NB4 (cell line): ENCODE measurements around the gene KCNAB2.

Source experiments
- DNase-seq: peaks from one replicate; pipeline ENCODE4 v3.0.0; 2010; ENCODE audit warnings: low read depth
- H3K4me3 ChIP-seq: one replicate; pipeline ENCODE4 v1.5.1; 2011; ENCODE audit warnings: mild to moderate bottlenecking, low read depth, low read length, moderate library complexity
- MAX ChIP-seq: IDR thresholded peaks from 2 replicates; pipeline ENCODE4 v1.6.1; 2011; ENCODE audit warnings: low read depth, low read length
- MYC ChIP-seq: IDR thresholded peaks from 2 replicates; pipeline ENCODE4 v1.6.1; 2011; ENCODE audit warnings: low read depth, low read length
- POLR2A ChIP-seq: IDR thresholded peaks from 2 replicates; pipeline ENCODE4 v1.6.1; 2011; ENCODE audit warnings: mild to moderate bottlenecking; ENCODE audit not compliant: insufficient read length; ENCODE audit errors: extremely low read depth
- TF ChIP-seq, protein P1 (sequence below): IDR thresholded peaks from one replicate; pipeline ENCODE4 v1.5.1; 2012; ENCODE audit warnings: low read depth, low read length

Gene KCNAB2

DNA sequence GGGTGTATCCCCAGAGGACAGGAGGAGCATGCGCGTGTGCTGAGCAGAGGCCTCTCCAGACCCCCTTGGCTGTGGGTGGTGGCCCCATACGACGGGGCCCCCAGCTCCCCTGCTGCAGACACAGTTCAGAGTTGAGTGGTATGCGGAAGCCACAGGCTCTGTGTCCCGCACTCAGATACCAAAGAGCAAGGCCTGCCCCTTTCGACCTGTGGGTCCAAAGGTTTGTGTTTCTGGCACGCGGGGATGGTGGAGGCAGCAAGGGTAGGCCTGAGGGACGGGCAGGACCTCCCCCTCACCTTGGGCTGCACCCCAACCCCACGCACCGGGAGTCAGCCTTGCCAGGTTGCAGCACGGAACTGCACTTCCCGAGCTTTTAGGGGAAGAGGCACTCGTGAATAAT lies at the start of gene KCNAB2:
KCNAB2 (plus strand) TSS at position 328 of the 400 bp plus-strand sequence. CDS start 5,649 bp downstream, outside the sequence.
- DNase-seq: no peak
- TF ChIP-seq MAX (no peak), MYC (no peak), POLR2A (no peak)
- TF ChIP-seq, protein P1, sequence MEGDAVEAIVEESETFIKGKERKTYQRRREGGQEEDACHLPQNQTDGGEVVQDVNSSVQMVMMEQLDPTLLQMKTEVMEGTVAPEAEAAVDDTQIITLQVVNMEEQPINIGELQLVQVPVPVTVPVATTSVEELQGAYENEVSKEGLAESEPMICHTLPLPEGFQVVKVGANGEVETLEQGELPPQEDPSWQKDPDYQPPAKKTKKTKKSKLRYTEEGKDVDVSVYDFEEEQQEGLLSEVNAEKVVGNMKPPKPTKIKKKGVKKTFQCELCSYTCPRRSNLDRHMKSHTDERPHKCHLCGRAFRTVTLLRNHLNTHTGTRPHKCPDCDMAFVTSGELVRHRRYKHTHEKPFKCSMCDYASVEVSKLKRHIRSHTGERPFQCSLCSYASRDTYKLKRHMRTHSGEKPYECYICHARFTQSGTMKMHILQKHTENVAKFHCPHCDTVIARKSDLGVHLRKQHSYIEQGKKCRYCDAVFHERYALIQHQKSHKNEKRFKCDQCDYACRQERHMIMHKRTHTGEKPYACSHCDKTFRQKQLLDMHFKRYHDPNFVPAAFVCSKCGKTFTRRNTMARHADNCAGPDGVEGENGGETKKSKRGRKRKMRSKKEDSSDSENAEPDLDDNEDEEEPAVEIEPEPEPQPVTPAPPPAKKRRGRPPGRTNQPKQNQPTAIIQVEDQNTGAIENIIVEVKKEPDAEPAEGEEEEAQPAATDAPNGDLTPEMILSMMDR: no peak
- no peak within 1 kb of the TSS for H3K4me3 ChIP-seq

- DNase-seq: no peak
- no peak overlapping the region for H3K4me3 ChIP-seq
- no peak for TF ChIP-seq MAX
- no peak for TF ChIP-seq POLR2A
- no peak for TF ChIP-seq MYC
- TF ChIP-seq, protein P1: no peak
Measured at GRCh38 chr1:5996641-5997270, 48.9 kb upstream of the KCNAB2 start.

- DNase-seq: no peak
- H3K4me3 ChIP-seq: no peak overlapping the region
- TF ChIP-seq, protein P1: no peak
- TF ChIP-seq MYC: no peak
- TF ChIP-seq POLR2A: no peak
- no peak for TF ChIP-seq MAX
Measured at GRCh38 chr1:5997316-5997715, 48.4 kb upstream of the KCNAB2 start.

DNA sequence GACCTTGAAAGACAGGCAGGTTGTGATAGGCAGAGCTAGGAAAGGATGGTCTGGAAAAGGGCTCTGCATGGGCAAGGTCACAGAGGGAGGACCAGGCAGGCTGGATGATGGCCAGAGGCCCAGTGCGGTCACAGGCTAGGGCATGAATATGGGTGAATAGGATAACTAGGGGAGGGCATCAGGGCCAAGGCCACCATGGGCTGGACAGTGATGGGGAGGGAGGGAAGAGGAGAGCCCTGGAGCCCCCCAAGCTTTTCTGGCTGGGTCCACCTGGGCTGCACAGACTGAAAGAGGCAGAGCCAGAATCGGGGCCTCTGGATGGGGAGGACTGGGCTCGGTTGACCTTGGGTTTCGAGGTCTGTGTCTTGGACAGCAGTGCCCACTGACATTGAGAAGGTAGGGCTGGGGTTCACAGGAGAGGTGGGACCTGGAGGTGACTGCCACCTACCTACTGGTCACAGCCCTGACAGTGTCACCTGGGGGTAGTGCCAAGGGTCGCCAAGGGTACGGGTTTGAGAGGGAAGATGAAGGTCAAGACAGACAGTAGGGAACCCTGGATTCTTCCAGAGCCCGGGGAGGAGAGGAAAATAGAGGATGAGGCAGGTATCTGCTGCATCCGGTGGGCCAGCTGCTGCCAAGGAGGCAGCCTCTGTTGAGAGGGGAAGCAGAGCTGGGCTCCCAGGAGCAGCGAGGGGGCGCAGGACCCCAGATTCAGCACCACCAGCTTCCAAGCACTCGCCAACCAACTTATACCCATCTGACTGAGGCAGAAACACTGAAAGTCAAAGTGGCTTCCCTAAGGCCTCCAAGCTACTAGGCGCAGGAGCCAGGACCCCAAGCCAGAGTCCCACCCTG lies 47.4 kb upstream of the KCNAB2 start:
- no peak for DNase-seq
- no peak for TF ChIP-seq MYC
- no peak for TF ChIP-seq POLR2A
- TF ChIP-seq MAX: no peak
- TF ChIP-seq, protein P1: no peak
- no peak overlapping the region for H3K4me3 ChIP-seq

DNA sequence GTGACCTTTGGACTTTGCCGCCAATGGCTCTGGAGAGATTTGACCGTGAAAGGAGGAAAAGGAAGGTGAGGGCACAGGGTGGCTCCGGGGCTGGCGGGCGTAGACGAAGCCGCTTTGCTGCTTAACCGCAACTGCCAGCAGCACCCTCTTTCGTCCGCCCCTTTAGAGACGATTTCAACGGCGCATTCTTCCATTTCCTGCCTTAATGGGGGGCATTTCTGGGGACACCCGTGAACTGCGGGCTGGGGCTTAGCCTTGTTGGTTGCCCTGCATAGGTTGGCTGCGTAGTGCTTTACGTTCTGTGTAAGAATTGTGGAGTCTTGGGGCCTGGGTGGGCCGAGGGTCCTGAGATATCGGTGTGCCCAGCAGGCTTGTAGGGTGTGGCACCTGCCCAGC lies 46.8 kb upstream of the KCNAB2 start:
- TF ChIP-seq MYC: no peak
- no peak for TF ChIP-seq POLR2A
- no peak for TF ChIP-seq MAX
- TF ChIP-seq, protein P1: no peak
- H3K4me3 ChIP-seq: no peak overlapping the region
- no peak for DNase-seq
